ENCODE results near the gene CYB5D1. TPM values are rescaled to one million over a fixed set of nuclear protein-coding genes. Genes with fewer than 3 reads are reported as not detected.
A peak's percentile ranks its signal among the peaks of the same experiment; 100 is the strongest.

CYB5D1 gene
- total and polyA plus RNA-seq, 3 donors from 2014 or later = 9.9 to 12.8 (median 10.1) TPM

DNA sequence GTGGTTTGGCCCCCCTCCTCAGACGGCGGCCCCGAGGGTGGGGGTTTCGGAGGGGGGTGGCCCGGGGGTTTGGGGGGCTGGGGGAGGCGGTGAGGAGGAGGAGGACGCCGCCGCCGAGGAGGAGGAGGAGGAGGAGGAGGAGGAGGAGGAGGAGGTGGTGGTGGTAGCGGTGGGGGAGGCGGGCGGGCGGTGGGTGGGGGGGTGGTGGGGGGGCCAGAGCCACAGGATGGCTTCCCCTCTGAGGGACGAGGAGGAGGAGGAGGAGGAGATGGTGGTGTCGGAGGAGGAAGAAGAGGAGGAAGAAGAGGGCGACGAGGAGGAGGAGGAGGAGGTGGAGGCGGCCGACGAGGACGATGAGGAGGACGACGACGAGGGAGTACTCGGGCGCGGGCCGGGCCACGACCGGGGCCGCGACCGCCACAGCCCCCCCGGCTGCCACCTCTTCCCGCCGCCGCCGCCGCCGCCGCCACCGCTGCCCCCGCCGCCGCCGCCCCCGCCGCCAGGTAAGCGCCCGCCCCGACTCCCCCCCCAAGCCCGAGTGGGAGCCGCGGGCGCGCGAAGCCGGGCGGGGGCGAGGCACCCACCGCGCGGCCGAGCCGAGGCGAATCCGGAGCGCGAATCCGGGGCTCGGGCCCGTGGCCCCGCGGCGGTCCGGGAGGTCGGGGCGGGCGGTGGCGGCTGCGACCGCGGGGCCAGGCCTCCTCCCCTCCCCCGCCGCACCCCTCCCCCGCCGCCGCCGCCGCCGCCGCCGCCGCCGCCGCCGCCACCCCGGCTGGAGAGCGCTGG, 27.0 kb downstream of the CYB5D1 start:
- intact Hi-C loops (cut with DNase I; ENCODE audit: low total_unique reads) = no loop called here
- Histone ChIP-seq H3K27me3 (no peaks in the 10 kb centered on the region), H3K9me3 (no peaks in the 10 kb centered on the region), H3K27ac (peak overlapping the region; percentile 87 to 91), H3K36me3 (ENCODE audit: low read depth, missing control alignments) (no peaks in the 10 kb centered on the region), H3K4me1 (peaks cover 46% of the 10 kb centered on the region), H3K4me3 (peak overlapping the region; percentile 74 to 78)
- no peak for TF ChIP-seq POLR2A (IDR thresholded peaks at IDR 0.05)
- no peak for TF ChIP-seq CTCF (IDR thresholded peaks at IDR 0.05)
- 1 to 2% methylated on average over 28 to 51 of the region's 100 CpGs for WGBS, 2 donors
- DNase-seq = peak; percentile 28

DNA sequence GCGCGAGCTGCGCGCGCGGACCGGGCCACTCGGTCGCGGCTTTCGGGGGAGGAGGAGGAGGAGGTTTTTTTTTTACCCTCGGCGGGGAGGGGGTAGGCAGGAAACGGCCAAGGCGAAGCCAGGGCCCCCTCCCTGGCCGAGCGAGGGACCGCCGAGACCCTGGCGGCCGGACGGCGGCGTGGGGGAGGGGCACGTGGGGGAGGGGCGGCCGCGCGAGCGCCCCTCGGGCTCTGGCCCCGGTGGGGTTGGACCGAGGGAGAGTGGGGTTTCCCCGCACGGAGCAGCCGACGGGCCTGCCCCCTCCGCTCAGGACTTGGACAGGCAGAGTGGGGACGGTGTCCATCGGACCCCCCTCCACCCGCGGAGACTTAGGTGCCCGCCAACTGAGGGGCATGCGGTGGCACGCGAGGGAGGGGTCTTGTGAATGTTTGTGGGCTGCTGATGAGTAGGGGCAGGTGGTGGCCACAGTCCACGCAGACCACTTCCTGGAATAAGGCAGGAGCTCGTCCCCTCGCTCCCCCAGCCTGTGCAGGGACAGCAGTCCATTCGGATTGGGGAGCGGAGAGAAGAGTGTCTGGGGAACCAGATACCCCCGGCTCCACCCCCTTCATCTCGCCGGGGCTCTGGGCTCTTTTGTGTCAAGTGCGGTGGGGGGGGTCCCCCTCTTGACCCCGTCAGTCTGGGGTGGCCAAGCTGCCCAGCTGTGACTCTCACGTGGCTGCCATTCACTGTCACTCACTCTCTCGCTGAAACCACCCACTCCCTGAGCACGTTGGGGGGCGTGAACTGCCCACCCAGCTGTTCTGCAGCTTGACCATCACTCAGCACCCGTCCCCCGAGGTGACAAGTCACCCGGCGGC, 27.8 kb downstream of the CYB5D1 start:
- DNase-seq = peak; percentile 56
- Histone ChIP-seq H3K36me3 (ENCODE audit: low read depth, missing control alignments) (no peaks in the 10 kb centered on the region), H3K27ac (peak overlapping the region; percentile 87 to 91), H3K4me1 (peaks cover 49% of the 10 kb centered on the region), H3K4me3 (peak overlapping the region; percentile 74 to 78), H3K9me3 (no peaks in the 10 kb centered on the region), H3K27me3 (no peaks in the 10 kb centered on the region)
- TF ChIP-seq POLR2A (IDR thresholded peaks at IDR 0.05) (no peak), CTCF (IDR thresholded peaks at IDR 0.05) (no peak)
- 0% methylated on average over 19 to 51 of the region's 64 CpGs for WGBS, 2 donors
- intact Hi-C loops (cut with DNase I; ENCODE audit: low total_unique reads) = no loop called here

GRCh38 chr17:7886227-7887037, 28.6 kb downstream of the CYB5D1 start:
- TF ChIP-seq CTCF (IDR thresholded peaks at IDR 0.05) (no peak), POLR2A (IDR thresholded peaks at IDR 0.05) (no peak)
- peaks cover 49% of the 10 kb centered on the region for H3K4me1 ChIP-seq
- peak; percentile 60 for DNase-seq
- H3K9me3 ChIP-seq = no peaks in the 10 kb centered on the region
- H3K4me3 ChIP-seq = peak overlapping the region; percentile 74 to 78
- H3K27me3 ChIP-seq = no peaks in the 10 kb centered on the region
- H3K27ac ChIP-seq = peak overlapping the region; percentile 87 to 91
- H3K36me3 ChIP-seq (ENCODE audit: low read depth, missing control alignments) = no peaks in the 10 kb centered on the region
- 1 to 2% methylated on average over 15 to 30 of the region's 30 CpGs for WGBS, 2 donors
- intact Hi-C loops (cut with DNase I; ENCODE audit: low total_unique reads) = no loop called here

GRCh38 chr17:7887038-7887481, 29.3 kb downstream of the CYB5D1 start:
- no peak for DNase-seq
- WGBS, 2 donors = 0 to 2% methylated on average over 8 of the region's 8 CpGs
- H3K36me3 ChIP-seq (ENCODE audit: low read depth, missing control alignments) = no peaks in the 10 kb centered on the region
- H3K4me1 ChIP-seq = peaks cover 49% of the 10 kb centered on the region
- TF ChIP-seq POLR2A (IDR thresholded peaks at IDR 0.05) (no peak), CTCF (IDR thresholded peaks at IDR 0.05) (peak in 1 of 3 experiments; percentile 15)
- H3K27ac ChIP-seq = peak overlapping the region; percentile 87 to 91
- no peaks in the 10 kb centered on the region for H3K9me3 ChIP-seq
- no peaks in the 10 kb centered on the region for H3K27me3 ChIP-seq
- intact Hi-C loops (cut with DNase I; ENCODE audit: low total_unique reads) = no loop called here
- peak overlapping the region; percentile 27 to 74 for H3K4me3 ChIP-seq
